Measurements from ENCODE around the gene CCNF. TPM values are rescaled to one million over a fixed set of nuclear protein-coding genes. Genes with fewer than 3 reads are reported as not detected.

CCNF gene
- total RNA-seq, 1 experiment from 2014 or later = 60.8 TPM

DNA sequence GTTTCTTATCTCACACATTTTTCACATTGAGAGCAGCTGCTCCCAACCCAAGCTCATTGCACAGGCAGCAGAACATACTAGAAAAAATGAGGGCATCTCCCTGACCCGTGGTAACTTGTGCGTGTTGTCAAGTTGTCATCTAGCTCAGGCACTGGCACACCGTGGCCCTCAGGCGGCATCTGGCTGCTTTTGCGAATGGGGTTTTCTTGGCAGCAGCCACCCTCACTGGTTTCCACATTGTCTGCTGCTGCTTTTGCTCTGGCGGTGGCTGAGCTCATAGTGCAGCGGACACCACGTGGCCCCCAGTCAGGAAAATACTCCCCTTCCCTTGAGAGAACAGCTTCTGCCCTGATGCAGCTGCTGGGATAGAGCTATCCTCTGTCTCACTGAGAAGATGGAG is 21.3 kb downstream of the CCNF start:
- ChIA-PET RAD21 (ENCODE audit: low non-redundant PET in 1 of 2, low total read pairs in 2 of 2, uncharacterized antibody in 2 of 2, unreplicated experiment in 2 of 2) (no interaction called here), POLR2A (no interaction called here), CTCF (no interaction called here)
- Histone ChIP-seq H3K79me2 (ENCODE audit: insufficient read depth, low read length) (peaks cover 8% of the 10 kb centered on the region), H3K9ac (ENCODE audit: low read length) (no peak overlapping the region), H2AFZ (ENCODE audit: low read depth, low read length, poor library complexity, severe bottlenecking) (no peak overlapping the region), H3K4me3 (replicated peaks in 1 of 2; ENCODE audit: low read depth in 1 of 2, low read length in 2 of 2) (no peak overlapping the region), H3K4me2 (ENCODE audit: low read length) (no peak overlapping the region), H3K36me3 (ENCODE audit: control insufficient read depth in 1 of 2, insufficient read depth in 2 of 2, low read length in 2 of 2) (peaks cover 67 to 76% of the 10 kb centered on the region in 2 experiments), H3K4me1 (ENCODE audit: control insufficient read depth in 1 of 2, insufficient read depth in 2 of 2, low read length in 2 of 2) (no peaks in the 10 kb centered on the region), H3K27ac (ENCODE audit: low read depth, low read length) (no peak overlapping the region), H3K9me3 (ENCODE audit: control insufficient read depth in 1 of 2, insufficient read depth in 1 of 2, low read depth in 1 of 2, low read length in 2 of 2) (no peaks in the 10 kb centered on the region), H3K27me3 (ENCODE audit: insufficient read depth, low read length) (no peaks in the 10 kb centered on the region), H3K9me2 (ENCODE audit: insufficient read depth) (no peaks in the 10 kb centered on the region), H4K20me1 (ENCODE audit: insufficient read depth) (no peaks in the 10 kb centered on the region)
- BruUV-seq (replicated peaks) = no TSS peak
- no peak for DNase-seq (ENCODE audit: low read depth, low spot score)
- intact Hi-C loops (cut with micrococcal nuclease) = no loop called here
- ATAC-seq = no peak
- TF ChIP-seq CEBPB (IDR thresholded peaks at IDR 0.05; ENCODE audit: low read depth) (no peak), CBX3 (IDR thresholded peaks at IDR 0.05; ENCODE audit: low read depth) (no peak)

DNA sequence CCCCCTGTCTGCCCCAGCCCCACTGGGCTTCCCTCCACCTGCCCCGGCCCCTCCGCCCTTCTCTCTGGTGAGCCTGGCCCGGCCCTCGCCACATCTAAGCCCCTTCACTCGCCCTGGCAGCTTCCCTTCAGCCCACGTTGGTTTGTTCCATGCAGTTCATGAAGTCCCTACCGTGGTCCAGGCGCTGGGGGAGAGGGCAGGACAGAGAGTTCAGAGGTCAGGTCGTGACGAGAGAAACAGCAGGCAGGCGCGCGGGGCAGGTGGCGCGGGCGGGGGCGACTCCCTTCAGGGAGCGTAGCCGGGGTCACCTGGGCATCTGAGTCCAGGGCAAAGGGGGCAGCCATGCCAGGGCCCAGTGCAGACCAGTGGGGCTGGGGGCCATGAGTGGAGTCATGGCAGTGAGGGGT is 21.7 kb downstream of the CCNF start:
- CTCF ChIA-PET = no interaction called here
- H3K36me3 ChIP-seq (ENCODE audit: control insufficient read depth in 1 of 2, insufficient read depth in 2 of 2, low read length in 2 of 2) = peaks cover 64 to 75% of the 10 kb centered on the region in 2 experiments
- H3K9me2 ChIP-seq (ENCODE audit: insufficient read depth) = no peaks in the 10 kb centered on the region
- ATAC-seq (no peak), DNase-seq (ENCODE audit: low read depth, low spot score) (no peak)
- RAD21 ChIA-PET (ENCODE audit: low non-redundant PET in 1 of 2, low total read pairs in 2 of 2, uncharacterized antibody in 2 of 2, unreplicated experiment in 2 of 2) = no interaction called here
- H4K20me1 ChIP-seq (ENCODE audit: insufficient read depth) = no peaks in the 10 kb centered on the region
- no peak overlapping the region for H3K9ac ChIP-seq (ENCODE audit: low read length)
- no TSS peak for BruUV-seq (replicated peaks)
- H3K4me1 ChIP-seq (ENCODE audit: control insufficient read depth in 1 of 2, insufficient read depth in 2 of 2, low read length in 2 of 2) = no peaks in the 10 kb centered on the region
- no peaks in the 10 kb centered on the region for H3K27me3 ChIP-seq (ENCODE audit: insufficient read depth, low read length)
- intact Hi-C loops (cut with micrococcal nuclease) = no loop called here
- no peak overlapping the region for H3K4me3 ChIP-seq (replicated peaks in 1 of 2; ENCODE audit: low read depth in 1 of 2, low read length in 2 of 2)
- TF ChIP-seq, protein P1, sequence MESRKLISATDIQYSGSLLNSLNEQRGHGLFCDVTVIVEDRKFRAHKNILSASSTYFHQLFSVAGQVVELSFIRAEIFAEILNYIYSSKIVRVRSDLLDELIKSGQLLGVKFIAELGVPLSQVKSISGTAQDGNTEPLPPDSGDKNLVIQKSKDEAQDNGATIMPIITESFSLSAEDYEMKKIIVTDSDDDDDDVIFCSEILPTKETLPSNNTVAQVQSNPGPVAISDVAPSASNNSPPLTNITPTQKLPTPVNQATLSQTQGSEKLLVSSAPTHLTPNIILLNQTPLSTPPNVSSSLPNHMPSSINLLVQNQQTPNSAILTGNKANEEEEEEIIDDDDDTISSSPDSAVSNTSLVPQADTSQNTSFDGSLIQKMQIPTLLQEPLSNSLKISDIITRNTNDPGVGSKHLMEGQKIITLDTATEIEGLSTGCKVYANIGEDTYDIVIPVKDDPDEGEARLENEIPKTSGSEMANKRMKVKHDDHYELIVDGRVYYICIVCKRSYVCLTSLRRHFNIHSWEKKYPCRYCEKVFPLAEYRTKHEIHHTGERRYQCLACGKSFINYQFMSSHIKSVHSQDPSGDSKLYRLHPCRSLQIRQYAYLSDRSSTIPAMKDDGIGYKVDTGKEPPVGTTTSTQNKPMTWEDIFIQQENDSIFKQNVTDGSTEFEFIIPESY (IDR thresholded peaks at IDR 0.05; ENCODE audit: extremely low read depth, insufficient replicate concordance, low read length) = no peak
- TF ChIP-seq EZH2 (IDR thresholded peaks at IDR 0.05) = no peak
- TF ChIP-seq ELF1 (IDR thresholded peaks at IDR 0.05; ENCODE audit: borderline replicate concordance, low read depth) = no peak
- TF ChIP-seq SIN3A (IDR thresholded peaks at IDR 0.05; ENCODE audit: low read depth) = no peak
- no peak for TF ChIP-seq ZNF274 (IDR thresholded peaks at IDR 0.05; ENCODE audit: low read depth, low read length)
- TF ChIP-seq, protein P2, sequence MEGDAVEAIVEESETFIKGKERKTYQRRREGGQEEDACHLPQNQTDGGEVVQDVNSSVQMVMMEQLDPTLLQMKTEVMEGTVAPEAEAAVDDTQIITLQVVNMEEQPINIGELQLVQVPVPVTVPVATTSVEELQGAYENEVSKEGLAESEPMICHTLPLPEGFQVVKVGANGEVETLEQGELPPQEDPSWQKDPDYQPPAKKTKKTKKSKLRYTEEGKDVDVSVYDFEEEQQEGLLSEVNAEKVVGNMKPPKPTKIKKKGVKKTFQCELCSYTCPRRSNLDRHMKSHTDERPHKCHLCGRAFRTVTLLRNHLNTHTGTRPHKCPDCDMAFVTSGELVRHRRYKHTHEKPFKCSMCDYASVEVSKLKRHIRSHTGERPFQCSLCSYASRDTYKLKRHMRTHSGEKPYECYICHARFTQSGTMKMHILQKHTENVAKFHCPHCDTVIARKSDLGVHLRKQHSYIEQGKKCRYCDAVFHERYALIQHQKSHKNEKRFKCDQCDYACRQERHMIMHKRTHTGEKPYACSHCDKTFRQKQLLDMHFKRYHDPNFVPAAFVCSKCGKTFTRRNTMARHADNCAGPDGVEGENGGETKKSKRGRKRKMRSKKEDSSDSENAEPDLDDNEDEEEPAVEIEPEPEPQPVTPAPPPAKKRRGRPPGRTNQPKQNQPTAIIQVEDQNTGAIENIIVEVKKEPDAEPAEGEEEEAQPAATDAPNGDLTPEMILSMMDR (IDR thresholded peaks at IDR 0.05 in 2 of 3, conservative IDR thresholded peaks at IDR 0.05 in 1 of 3; ENCODE audit: borderline replicate concordance in 1 of 3, insufficient read depth in 1 of 3, low read depth in 2 of 3, low read length in 2 of 3) = no peak
- no peak for TF ChIP-seq ZFX (IDR thresholded peaks at IDR 0.05)
- no peak for TF ChIP-seq POLR2AphosphoS5 (IDR thresholded peaks at IDR 0.05; ENCODE audit: low read depth, low read length)
- no peak for TF ChIP-seq EZH2phosphoT487 (IDR thresholded peaks at IDR 0.05; ENCODE audit: borderline replicate concordance)
- no peak for TF ChIP-seq SRF (IDR thresholded peaks at IDR 0.05; ENCODE audit: low read depth)
- TF ChIP-seq, protein P3, sequence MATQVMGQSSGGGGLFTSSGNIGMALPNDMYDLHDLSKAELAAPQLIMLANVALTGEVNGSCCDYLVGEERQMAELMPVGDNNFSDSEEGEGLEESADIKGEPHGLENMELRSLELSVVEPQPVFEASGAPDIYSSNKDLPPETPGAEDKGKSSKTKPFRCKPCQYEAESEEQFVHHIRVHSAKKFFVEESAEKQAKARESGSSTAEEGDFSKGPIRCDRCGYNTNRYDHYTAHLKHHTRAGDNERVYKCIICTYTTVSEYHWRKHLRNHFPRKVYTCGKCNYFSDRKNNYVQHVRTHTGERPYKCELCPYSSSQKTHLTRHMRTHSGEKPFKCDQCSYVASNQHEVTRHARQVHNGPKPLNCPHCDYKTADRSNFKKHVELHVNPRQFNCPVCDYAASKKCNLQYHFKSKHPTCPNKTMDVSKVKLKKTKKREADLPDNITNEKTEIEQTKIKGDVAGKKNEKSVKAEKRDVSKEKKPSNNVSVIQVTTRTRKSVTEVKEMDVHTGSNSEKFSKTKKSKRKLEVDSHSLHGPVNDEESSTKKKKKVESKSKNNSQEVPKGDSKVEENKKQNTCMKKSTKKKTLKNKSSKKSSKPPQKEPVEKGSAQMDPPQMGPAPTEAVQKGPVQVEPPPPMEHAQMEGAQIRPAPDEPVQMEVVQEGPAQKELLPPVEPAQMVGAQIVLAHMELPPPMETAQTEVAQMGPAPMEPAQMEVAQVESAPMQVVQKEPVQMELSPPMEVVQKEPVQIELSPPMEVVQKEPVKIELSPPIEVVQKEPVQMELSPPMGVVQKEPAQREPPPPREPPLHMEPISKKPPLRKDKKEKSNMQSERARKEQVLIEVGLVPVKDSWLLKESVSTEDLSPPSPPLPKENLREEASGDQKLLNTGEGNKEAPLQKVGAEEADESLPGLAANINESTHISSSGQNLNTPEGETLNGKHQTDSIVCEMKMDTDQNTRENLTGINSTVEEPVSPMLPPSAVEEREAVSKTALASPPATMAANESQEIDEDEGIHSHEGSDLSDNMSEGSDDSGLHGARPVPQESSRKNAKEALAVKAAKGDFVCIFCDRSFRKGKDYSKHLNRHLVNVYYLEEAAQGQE (IDR thresholded peaks at IDR 0.05; ENCODE audit: low read depth) = no peak
- peaks cover 8% of the 10 kb centered on the region for H3K79me2 ChIP-seq (ENCODE audit: insufficient read depth, low read length)
- POLR2A ChIA-PET = no interaction called here
- no peaks in the 10 kb centered on the region for H3K9me3 ChIP-seq (ENCODE audit: control insufficient read depth in 1 of 2, insufficient read depth in 1 of 2, low read depth in 1 of 2, low read length in 2 of 2)
- H3K4me2 ChIP-seq (ENCODE audit: low read length) = no peak overlapping the region
- no peak overlapping the region for H3K27ac ChIP-seq (ENCODE audit: low read depth, low read length)
- no peak overlapping the region for H2AFZ ChIP-seq (ENCODE audit: low read depth, low read length, poor library complexity, severe bottlenecking)
